DND-41 (cell line): ENCODE data around the gene MSI2.
A peak's percentile ranks its signal among the peaks of the same experiment; 100 is the strongest.

ENCODE experiments used
- ATAC-seq: fragments of 200-7000 bp; cut with Tn5 transposase; 3 replicates; pipeline ENCODE4 v1.9.1; 2021; ENCODE audit warnings: low read depth; ENCODE audit not compliant: insufficient read depth
- DNase-seq: peaks from one replicate; pipeline ENCODE4 v3.0.0-alpha.2; 2020
- H2AFZ ChIP-seq: 2 replicates; pipeline ENCODE4 v1.6.0; 2012; ENCODE audit warnings: low read depth, low read length
- H3K27ac ChIP-seq: 2 replicates; pipeline ENCODE4 v1.5.1; 2012; ENCODE audit warnings: low read length, inconsistent platforms
- H3K27me3 ChIP-seq: fragments of 200-600 bp; sonication (generic); 2 replicates; pipeline ENCODE4 v1.6.0; 2012; ENCODE audit warnings: low read length, mild to moderate bottlenecking, inconsistent platforms; ENCODE audit not compliant: insufficient read depth, poor library complexity
- H3K36me3 ChIP-seq: 2 replicates; pipeline ENCODE4 v1.5.1; 2012; ENCODE audit warnings: low read length, inconsistent platforms; ENCODE audit not compliant: insufficient read depth
- H3K4me1 ChIP-seq: 2 replicates; pipeline ENCODE4 v1.5.1; 2012; ENCODE audit warnings: mild to moderate bottlenecking, low read length; ENCODE audit not compliant: insufficient read depth
- H3K4me2 ChIP-seq: 2 replicates; pipeline ENCODE4 v1.6.0; 2012; ENCODE audit warnings: mild to moderate bottlenecking, moderate library complexity, low read length, inconsistent platforms; ENCODE audit not compliant: insufficient read depth
- H3K4me3 ChIP-seq, 2 experiments: fragments of 200-600 bp in 1 of 2; shearing (Covaris generic) in 1 of 2; 2 replicates each; pipeline ENCODE4 v1.5.1; 2012 to 2016; ENCODE audit warnings: inconsistent platforms in 2 of 2, low read length in 2 of 2, mild to moderate bottlenecking in 2 of 2, low read depth in 1 of 2, moderate library complexity in 1 of 2
- H3K79me2 ChIP-seq: 2 replicates; pipeline ENCODE4 v1.6.0; 2012; ENCODE audit warnings: low read length, inconsistent platforms; ENCODE audit not compliant: insufficient read depth
- H3K9ac ChIP-seq: 2 replicates; pipeline ENCODE4 v1.6.0; 2012; ENCODE audit warnings: low read depth, mild to moderate bottlenecking, inconsistent platforms, low read length, moderate library complexity
- H3K9me3 ChIP-seq: 2 replicates; pipeline ENCODE4 v1.5.1; 2012; ENCODE audit warnings: low read length, moderate library complexity, mild to moderate bottlenecking, inconsistent platforms; ENCODE audit not compliant: insufficient read depth, severe bottlenecking
- H4K20me1 ChIP-seq: 2 replicates; pipeline ENCODE4 v1.6.0; 2012; ENCODE audit warnings: low read length; ENCODE audit not compliant: insufficient read depth
- CTCF ChIP-seq: IDR thresholded peaks from 2 replicates; pipeline ENCODE4 v1.5.1; 2012; ENCODE audit warnings: borderline replicate concordance, low read length, moderate library complexity, mild to moderate bottlenecking; ENCODE audit not compliant: poor library complexity, severe bottlenecking; ENCODE audit errors: extremely low read depth
- EZH2 ChIP-seq: IDR thresholded peaks from 3 replicates; pipeline ENCODE4 v1.6.1; 2012; ENCODE audit warnings: borderline replicate concordance, low read depth, mild to moderate bottlenecking, moderate library complexity, low read length, inconsistent platforms; ENCODE audit not compliant: severe bottlenecking

MSI2 gene

GRCh38 chr17:57556320-57556719 is 300.0 kb downstream of the MSI2 start:
- H3K4me1 ChIP-seq, result peaks cover 87% of the 10 kb centered on the region
- H4K20me1 ChIP-seq, result no peaks in the 10 kb centered on the region; the same call in none of the 2 replicates
- H3K4me3 ChIP-seq, result no peak overlapping the region
- H2AFZ ChIP-seq, result no peak overlapping the region
- H3K36me3 ChIP-seq, result peaks cover 89% of the 10 kb centered on the region
- H3K27me3 ChIP-seq, result no peaks in the 10 kb centered on the region
- H3K9me3 ChIP-seq, result no peaks in the 10 kb centered on the region
- DNase-seq (no peak), ATAC-seq (no peak)
- no peak overlapping the region for H3K9ac ChIP-seq
- peaks cover 100% of the 10 kb centered on the region for H3K79me2 ChIP-seq
- TF ChIP-seq CTCF (no peak), EZH2 (no peak)
- H3K27ac ChIP-seq, result peak overlapping the region; percentile 98
- H3K4me2 ChIP-seq, result no peak overlapping the region

- Histone ChIP-seq H3K9me3 (no peaks in the 10 kb centered on the region), H3K27me3 (no peaks in the 10 kb centered on the region), H3K4me2 (no peak overlapping the region), H2AFZ (no peak overlapping the region), H4K20me1 (no peaks in the 10 kb centered on the region; the same call in none of the 2 replicates), H3K4me3 (no peak overlapping the region), H3K9ac (no peak overlapping the region), H3K4me1 (peaks cover 81% of the 10 kb centered on the region), H3K27ac (peak overlapping the region; percentile 98), H3K36me3 (peaks cover 91% of the 10 kb centered on the region), H3K79me2 (peaks cover 100% of the 10 kb centered on the region)
- ATAC-seq, result no peak
- TF ChIP-seq CTCF (no peak), EZH2 (no peak)
- no peak for DNase-seq
Observed at GRCh38 chr17:57556977-57557376, 300.7 kb downstream of the MSI2 start.

- H3K9ac ChIP-seq, result no peak overlapping the region
- H3K4me2 ChIP-seq, result no peak overlapping the region
- peaks cover 95% of the 10 kb centered on the region for H3K36me3 ChIP-seq
- H3K9me3 ChIP-seq, result no peaks in the 10 kb centered on the region
- no peak for DNase-seq
- TF ChIP-seq CTCF, result no peak
- no peak for TF ChIP-seq EZH2
- no peak overlapping the region for H3K4me3 ChIP-seq
- peak overlapping the region; percentile 98 for H3K27ac ChIP-seq
- H2AFZ ChIP-seq, result no peak overlapping the region
- peaks cover 100% of the 10 kb centered on the region for H3K79me2 ChIP-seq
- no peaks in the 10 kb centered on the region for H3K27me3 ChIP-seq
- H3K4me1 ChIP-seq, result peaks cover 76% of the 10 kb centered on the region
- H4K20me1 ChIP-seq, result no peaks in the 10 kb centered on the region; the same call in none of the 2 replicates
- no peak for ATAC-seq
Observed at GRCh38 chr17:57557416-57557815, 301.1 kb downstream of the MSI2 start.
